ENCODE measurements around the gene SH3PXD2A. TPM values are rescaled to one million over a fixed set of nuclear protein-coding genes. Genes with fewer than 3 reads are reported as not detected.
"Not testable (repeated sequence)": the region's sequence is repeated elsewhere in the genome, so short reads cannot be mapped to it uniquely, and the experiment has no call there.

The SH3PXD2A gene
- total RNA-seq, 1 experiment from 2014 or later: 1.2 TPM

- DNase-seq (ENCODE audit: low spot score): no peak
Measured at GRCh38 chr10:103620891-103621782, 234.2 kb downstream of the SH3PXD2A start.

GRCh38 chr10:103620352-103620740 is 235.0 kb downstream of the SH3PXD2A start:
- DNase-seq (ENCODE audit: low spot score): no peak

- no peak for DNase-seq (ENCODE audit: low spot score)
Measured at GRCh38 chr10:103619424-103620351, 235.7 kb downstream of the SH3PXD2A start.

GRCh38 chr10:103618575-103619423 is 236.6 kb downstream of the SH3PXD2A start:
- DNase-seq (ENCODE audit: low spot score): no peak

GRCh38 chr10:103617602-103618385 is 237.6 kb downstream of the SH3PXD2A start:
- DNase-seq (ENCODE audit: low spot score): no peak

GRCh38 chr10:103616705-103617601 is 238.4 kb downstream of the SH3PXD2A start:
- DNase-seq (ENCODE audit: low spot score): no peak

DNA sequence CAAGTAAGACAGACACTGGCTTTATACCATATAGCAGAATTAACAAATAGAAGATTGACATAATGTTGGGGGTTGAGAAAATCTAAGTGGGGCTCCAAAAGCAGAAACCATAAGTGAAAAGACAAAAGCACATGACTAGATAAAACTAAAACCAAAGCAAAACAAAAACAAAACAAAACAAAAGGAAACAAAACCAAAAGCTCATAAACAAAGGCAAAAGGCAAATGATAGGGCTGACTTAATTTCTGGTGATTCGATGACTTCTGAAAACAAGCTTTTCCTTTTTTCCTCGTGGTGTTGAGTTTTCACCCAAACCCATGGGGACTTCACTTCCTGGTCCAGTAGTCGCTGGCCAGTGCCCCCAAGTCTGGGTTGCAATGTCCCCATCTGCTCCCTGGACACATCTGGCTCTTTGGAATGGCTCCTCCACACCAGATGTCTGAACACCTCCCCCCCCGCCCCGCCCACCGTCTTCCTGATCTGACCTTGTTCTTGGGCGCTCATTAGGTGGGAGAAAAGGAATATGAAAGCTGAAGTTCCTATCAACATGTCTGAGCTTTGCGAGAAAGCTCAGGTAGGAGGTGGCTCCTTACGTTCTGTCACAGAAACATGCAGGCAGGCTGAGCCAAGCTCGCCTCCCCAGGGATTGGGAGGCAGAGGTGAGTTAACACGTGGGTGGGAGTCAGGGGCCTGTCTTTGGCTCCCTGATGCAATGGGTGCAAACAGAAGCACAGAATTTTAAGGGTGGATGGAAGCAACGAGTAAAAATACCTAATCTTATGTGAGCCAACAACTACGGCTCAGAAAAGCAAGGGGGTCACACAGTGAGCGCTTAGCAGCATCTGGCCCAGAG is 240.8 kb downstream of the SH3PXD2A start:
- no peak for DNase-seq (ENCODE audit: low spot score)

- DNase-seq (ENCODE audit: low spot score): no peak
Measured at GRCh38 chr10:103613616-103614015, 241.8 kb downstream of the SH3PXD2A start.

GRCh38 chr10:103612462-103613365 is 242.7 kb downstream of the SH3PXD2A start:
- DNase-seq (ENCODE audit: low spot score): no peak

DNA sequence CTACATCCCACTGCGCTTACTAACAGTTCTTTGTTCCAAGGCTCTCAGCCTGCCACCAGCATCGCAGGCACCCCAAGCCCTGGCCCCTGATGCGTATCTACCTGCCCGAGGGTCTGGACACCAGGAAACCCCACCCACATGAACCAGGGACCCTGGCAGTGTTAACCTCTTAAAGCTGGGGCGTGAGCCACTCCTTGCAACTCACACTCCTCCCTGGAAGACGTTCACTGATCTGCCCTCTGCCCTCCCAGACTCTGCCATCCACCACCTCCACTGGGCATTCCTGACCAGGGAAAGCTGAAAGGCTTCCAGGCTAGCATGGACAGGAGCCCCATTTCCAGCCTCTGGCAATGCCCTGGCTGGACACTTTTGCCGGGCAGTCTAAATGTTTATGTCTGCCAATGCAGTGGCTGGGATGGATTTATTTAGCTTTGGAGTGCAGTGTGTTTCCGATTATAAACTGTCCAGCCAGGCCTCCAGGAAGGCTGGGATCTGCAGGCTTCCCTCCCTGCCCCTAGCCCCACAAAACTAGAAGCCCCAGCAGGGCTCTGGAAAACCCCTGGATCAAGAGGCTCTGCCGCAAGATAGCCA is 244.4 kb downstream of the SH3PXD2A start:
- no peak for DNase-seq (ENCODE audit: low spot score)

DNA sequence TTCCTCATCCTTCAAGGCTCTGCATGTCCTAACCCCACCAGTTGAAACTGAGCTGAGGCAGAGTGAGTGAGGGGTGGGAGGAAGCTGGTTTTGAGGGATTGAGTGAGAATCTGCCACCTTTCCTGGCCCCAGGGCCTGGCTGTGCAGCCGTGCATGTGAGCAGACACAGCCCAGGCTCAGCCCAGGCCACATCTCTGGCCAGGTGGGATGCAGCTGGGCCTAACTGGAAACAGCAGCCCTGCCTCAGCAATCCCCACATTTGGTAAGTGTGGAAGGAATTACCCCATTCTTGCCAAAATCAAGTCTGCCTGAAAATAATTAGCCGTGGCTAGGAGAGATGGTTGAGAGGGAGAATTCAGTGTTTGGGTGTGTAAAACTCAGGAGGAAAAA is 245.3 kb downstream of the SH3PXD2A start:
- DNase-seq (ENCODE audit: low spot score): no peak

DNA sequence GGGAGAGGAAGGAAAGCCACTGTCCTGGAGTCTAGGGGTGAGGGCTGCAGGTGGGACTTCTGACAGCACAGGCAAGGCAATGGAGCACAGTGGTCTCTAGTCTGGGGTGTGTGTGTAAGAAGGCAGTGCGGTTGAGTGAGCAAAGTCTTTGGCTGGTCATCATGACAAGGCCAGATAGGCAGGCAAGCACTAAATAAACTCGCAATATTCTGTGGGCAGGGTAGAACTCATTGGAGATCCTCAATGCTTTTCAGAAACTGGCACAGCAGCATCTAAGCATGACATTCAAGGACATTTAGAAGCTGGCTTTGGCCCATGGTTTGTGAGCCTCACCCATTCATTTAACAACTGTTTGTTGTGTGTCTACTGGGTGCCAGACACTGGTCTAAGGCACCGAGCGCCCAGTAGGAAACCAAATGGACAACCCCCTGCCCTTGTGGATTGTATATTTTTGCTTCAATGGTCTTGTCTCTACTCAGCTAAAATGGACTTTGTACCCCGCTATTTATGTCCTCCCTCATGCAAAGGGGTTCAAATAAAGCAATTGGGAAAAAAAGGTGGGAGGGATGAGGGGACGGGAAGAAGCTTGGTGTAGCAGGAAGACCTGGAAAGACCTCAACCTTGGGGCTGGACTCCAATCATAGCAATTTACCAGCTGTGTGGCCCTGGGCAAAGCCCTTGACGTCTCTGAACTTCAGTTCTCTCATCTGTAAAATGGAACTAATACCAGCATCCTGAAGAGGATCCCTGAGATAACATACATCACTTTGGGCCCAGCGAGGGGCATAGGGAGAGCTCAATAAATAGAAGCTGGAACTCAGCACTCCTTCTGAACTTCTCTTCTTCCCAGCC is 245.9 kb downstream of the SH3PXD2A start:
- no peak for DNase-seq (ENCODE audit: low spot score)

- DNase-seq (ENCODE audit: low spot score): not testable (repeated sequence)
Measured at GRCh38 chr10:103608056-103608455, 247.3 kb downstream of the SH3PXD2A start.

DNA sequence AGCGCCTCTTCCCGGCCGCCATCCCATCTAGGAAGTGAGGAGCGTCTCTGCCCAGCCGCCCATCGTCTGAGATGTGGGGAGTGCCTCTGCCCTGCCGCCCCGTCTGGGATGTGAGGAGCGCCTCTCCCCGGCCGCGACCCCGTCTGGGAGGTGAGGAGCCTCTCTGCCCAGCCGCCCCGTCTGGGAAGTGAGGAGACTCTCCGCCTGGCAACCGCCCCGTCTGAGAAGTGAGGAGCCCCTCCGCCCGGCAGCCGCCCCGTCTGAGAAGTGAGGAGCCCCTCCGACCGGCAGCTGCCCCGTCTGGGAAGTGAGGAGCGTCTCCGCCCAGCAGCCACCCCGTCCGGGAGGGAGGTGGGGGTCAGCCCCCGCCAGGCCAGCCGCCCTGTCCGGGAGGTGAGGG is 248.3 kb downstream of the SH3PXD2A start:
- not testable (repeated sequence) for DNase-seq (ENCODE audit: low spot score)

DNA sequence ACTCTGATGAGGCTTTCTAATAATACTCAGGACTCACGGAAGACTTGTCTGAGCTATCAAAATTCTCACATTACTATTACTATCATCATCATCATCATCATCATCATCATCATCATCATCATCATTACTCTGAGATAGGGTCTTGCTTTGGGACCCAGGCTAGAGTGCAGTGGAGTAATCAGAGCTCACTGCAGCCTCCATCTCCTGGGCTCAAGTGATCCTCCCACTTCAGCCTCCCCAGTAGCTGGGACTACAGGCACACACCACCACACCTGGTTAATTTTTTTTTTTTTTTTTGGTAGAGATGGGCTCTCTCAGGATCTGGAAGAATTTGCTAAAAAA is 249.3 kb downstream of the SH3PXD2A start:
- not testable (repeated sequence) for DNase-seq (ENCODE audit: low spot score)

DNA sequence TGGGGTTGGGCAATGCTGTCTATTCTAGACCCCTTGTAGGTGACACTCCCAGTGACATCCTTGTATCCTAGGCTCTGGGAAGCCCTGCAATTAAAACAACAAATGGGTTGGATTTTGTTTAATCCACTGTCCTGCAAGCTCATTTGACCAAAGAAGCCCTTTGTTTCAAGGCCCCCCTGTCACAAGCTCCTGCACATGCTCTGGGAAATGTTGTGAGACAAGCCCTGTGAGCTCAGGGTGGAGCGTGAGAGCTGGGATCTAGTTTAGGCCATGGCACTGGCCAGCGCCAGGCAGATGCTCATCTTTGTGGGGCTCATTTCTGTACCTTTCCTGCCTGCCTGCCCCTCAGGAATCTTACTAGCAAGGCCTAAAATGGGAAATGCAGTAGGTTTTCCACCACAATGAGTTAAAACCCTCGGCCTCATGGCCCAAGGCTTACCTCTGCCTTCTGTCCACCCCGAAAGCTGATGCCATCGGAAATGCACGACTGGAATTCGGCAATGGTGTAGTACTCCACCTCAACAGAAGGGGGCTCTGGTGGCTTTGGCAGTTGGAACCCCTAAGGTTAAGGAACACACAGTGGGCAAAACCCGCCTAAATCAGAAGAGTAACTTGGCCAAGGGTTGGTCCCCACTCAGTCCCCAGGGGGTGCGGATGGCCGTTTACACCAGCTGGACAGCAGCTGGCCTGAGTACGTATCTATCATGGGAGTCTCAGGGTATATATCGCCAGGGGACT is 249.8 kb downstream of the SH3PXD2A start:
- no peak for DNase-seq (ENCODE audit: low spot score)

Data from H4 (cell line).